H9 (cell line): ENCODE results near the gene PAXX. TPM values are rescaled to one million over a fixed set of nuclear protein-coding genes. Genes with fewer than 3 reads are reported as not detected.

Source experiments
- DNase-seq: peaks from one replicate; pipeline ENCODE4 v3.0.0-alpha.2; 2017
- H2AFZ ChIP-seq: one replicate; pipeline ENCODE4 v1.6.1; 2013; ENCODE audit warnings: mild to moderate bottlenecking, low read length, control low read depth, moderate library complexity
- H2AK5ac ChIP-seq: 2 replicates; pipeline ENCODE4 v1.6.1; 2013; ENCODE audit warnings: low read length, control low read depth, mixed read lengths; ENCODE audit not compliant: insufficient read length
- H2BK120ac ChIP-seq: one replicate; pipeline ENCODE4 v1.6.1; 2013; ENCODE audit warnings: low read depth, mild to moderate bottlenecking, low read length, control low read depth, inconsistent platforms; ENCODE audit not compliant: poor library complexity, severe bottlenecking
- H2BK12ac ChIP-seq: 2 replicates; pipeline ENCODE4 v1.6.1; 2013; ENCODE audit warnings: low read length, control low read depth, mixed read lengths, low read depth; ENCODE audit not compliant: insufficient read length
- H2BK15ac ChIP-seq: 2 replicates; pipeline ENCODE4 v1.6.1; 2013; ENCODE audit warnings: low read depth, low read length, control low read depth
- H2BK20ac ChIP-seq: one replicate; pipeline ENCODE4 v1.6.1; 2013; ENCODE audit warnings: low read depth, mild to moderate bottlenecking, low read length, control low read depth, inconsistent platforms; ENCODE audit not compliant: poor library complexity, severe bottlenecking
- H2BK5ac ChIP-seq: 2 replicates; pipeline ENCODE4 v1.6.1; 2013; ENCODE audit warnings: low read length, control low read depth, mixed read lengths; ENCODE audit not compliant: insufficient read length
- H3K14ac ChIP-seq: 2 replicates; pipeline ENCODE4 v1.6.1; 2013; ENCODE audit warnings: low read length, control low read depth; ENCODE audit not compliant: insufficient read depth
- H3K18ac ChIP-seq: 2 replicates; pipeline ENCODE4 v1.6.1; 2013; ENCODE audit warnings: low read depth, mild to moderate bottlenecking, mixed read lengths, low read length, control low read depth; ENCODE audit not compliant: insufficient read length
- H3K23ac ChIP-seq: 2 replicates; pipeline ENCODE4 v1.6.1; 2013; ENCODE audit warnings: low read length, control low read depth, mixed read lengths, low read depth; ENCODE audit not compliant: insufficient read length
- H3K23me2 ChIP-seq: 2 replicates; pipeline ENCODE4 v1.6.1; 2013; ENCODE audit warnings: low read depth, mild to moderate bottlenecking, mixed read lengths, low read length, control low read depth; ENCODE audit not compliant: insufficient read length, poor library complexity, severe bottlenecking
- H3K27ac ChIP-seq: 2 replicates; pipeline ENCODE4 v1.5.1; 2013; ENCODE audit warnings: low read length, control low read depth, mixed read lengths, low read depth; ENCODE audit not compliant: insufficient read length
- H3K27me3 ChIP-seq: 2 replicates; pipeline ENCODE4 v1.6.1; 2013; ENCODE audit warnings: low read length, control low read depth, inconsistent platforms; ENCODE audit not compliant: insufficient read depth
- H3K4ac ChIP-seq: 2 replicates; pipeline ENCODE4 v1.6.1; 2013; ENCODE audit warnings: low read depth, mild to moderate bottlenecking, control low read depth, inconsistent platforms, low read length, moderate library complexity
- H3K4me1 ChIP-seq: 2 replicates; pipeline ENCODE4 v1.6.1; 2013; ENCODE audit warnings: low read length, control low read depth, inconsistent platforms; ENCODE audit not compliant: insufficient read depth
- H3K4me2 ChIP-seq: 2 replicates; pipeline ENCODE4 v1.6.1; 2013; ENCODE audit warnings: low read length, control low read depth, mixed read lengths; ENCODE audit not compliant: insufficient read length, insufficient read depth
- H3K56ac ChIP-seq: 2 replicates; pipeline ENCODE4 v1.6.1; 2013; ENCODE audit warnings: low read depth, mild to moderate bottlenecking, mixed read lengths, low read length, control low read depth; ENCODE audit not compliant: insufficient read length
- H3K79me1 ChIP-seq: 2 replicates; pipeline ENCODE4 v1.6.1; 2013; ENCODE audit warnings: low read depth, mild to moderate bottlenecking, moderate library complexity, low read length, control low read depth, inconsistent platforms; ENCODE audit not compliant: insufficient read depth, poor library complexity, severe bottlenecking
- H3K79me2 ChIP-seq: 2 replicates; pipeline ENCODE4 v1.6.1; 2013; ENCODE audit warnings: low read length, control low read depth, inconsistent platforms; ENCODE audit not compliant: insufficient read depth
- H3K9ac ChIP-seq: 2 replicates; pipeline ENCODE4 v1.6.1; 2013; ENCODE audit warnings: low read length, control low read depth, mixed read lengths; ENCODE audit not compliant: insufficient read length; ENCODE audit errors: extremely low read depth
- H3K9me3 ChIP-seq: one replicate; pipeline ENCODE4 v1.6.1; 2013; ENCODE audit warnings: low read depth, low read length, inconsistent platforms; ENCODE audit not compliant: control insufficient read depth
- H3T11ph ChIP-seq: one replicate; pipeline ENCODE4 v1.6.1; 2013; ENCODE audit warnings: mild to moderate bottlenecking, low read length, control low read depth, inconsistent platforms
- H4K20me1 ChIP-seq: one replicate; pipeline ENCODE4 v1.6.1; 2013; ENCODE audit not compliant: control insufficient read depth, insufficient read length, insufficient read depth
- H4K5ac ChIP-seq: 2 replicates; pipeline ENCODE4 v1.6.1; 2013; ENCODE audit warnings: low read depth, mild to moderate bottlenecking, mixed read lengths, low read length, control low read depth; ENCODE audit not compliant: insufficient read length
- H4K8ac ChIP-seq: replicated peaks from 2 replicates; pipeline ENCODE4 v1.6.1; 2013; ENCODE audit warnings: low read length, control low read depth, mixed read lengths, low read depth; ENCODE audit not compliant: insufficient read length
- H4K91ac ChIP-seq: 2 replicates; pipeline ENCODE4 v1.6.1; 2013; ENCODE audit warnings: low read depth, mild to moderate bottlenecking, moderate library complexity, mixed read lengths, low read length, control low read depth; ENCODE audit not compliant: insufficient read length
- H3K27ac Mint-ChIP-seq, 3 experiments: 2 replicates in 2 of 3; 3 replicates in 1 of 3; pipeline ENCODE4 v1.8.0; 2020 to 2021; ENCODE audit warnings: mixed read lengths in 3 of 3, mild to moderate bottlenecking in 1 of 3, moderate library complexity in 1 of 3
- H3K27me3 Mint-ChIP-seq: 2 replicates; pipeline ENCODE4 v1.8.0; 2021; ENCODE audit warnings: low read depth, mild to moderate bottlenecking, moderate library complexity, mixed read lengths
- H3K36me3 Mint-ChIP-seq, 3 experiments: 2 replicates in 2 of 3; 3 replicates in 1 of 3; pipeline ENCODE4 v1.8.0; 2020 to 2021; ENCODE audit warnings: low read depth in 3 of 3, mixed read lengths in 3 of 3; ENCODE audit not compliant: insufficient read depth in 1 of 3
- H3K4me1 Mint-ChIP-seq, 2 experiments: 2 replicates each; pipeline ENCODE4 v1.8.0; 2020; ENCODE audit warnings: mixed read lengths in 2 of 2
- H3K4me3 Mint-ChIP-seq, 2 experiments: 2 replicates in 1 of 2; 3 replicates in 1 of 2; pipeline ENCODE4 v1.8.0; 2020 to 2021; ENCODE audit warnings: mild to moderate bottlenecking in 2 of 2, mixed read lengths in 2 of 2, moderate library complexity in 1 of 2
- H3K9me3 Mint-ChIP-seq, 2 experiments: 2 replicates in 1 of 2; 3 replicates in 1 of 2; pipeline ENCODE4 v1.8.0; 2020; ENCODE audit warnings: mild to moderate bottlenecking in 2 of 2, mixed read lengths in 2 of 2, moderate library complexity in 1 of 2
- CTCF ChIP-seq: fragments of 200-600 bp; sonication (generic); conservative IDR thresholded peaks from 3 replicates; pipeline ENCODE4 v1.8.0; 2021; ENCODE audit warnings: antibody characterized with exemption, mild to moderate bottlenecking
- WGBS: extraction: QIAGEN DNeasy Blood & Tissue Kit; methylation state at CpG from one replicate; pipeline ENCODE4 v1.1.7; 2013; ENCODE audit warnings: missing lambda C conversion rate, low lambda C conversion rate, mixed read lengths; ENCODE audit not compliant: insufficient read length; ENCODE audit errors: extremely low coverage; 5-methylcytosine and 5-hydroxymethylcytosine counted together
- total RNA-seq: library from RNA; stranded (reverse); gene quantifications from 2 replicates; pipeline ENCODE4 v1.2.1, GENCODE V29; 2021

Gene PAXX
- total RNA-seq, 1 experiment from 2014 or later, result 51.2 TPM

GRCh38 chr9:137014166-137014565 is 21.9 kb downstream of the PAXX start:
- no peak overlapping the region for H2BK12ac ChIP-seq

More at GRCh38 chr9:137014166-137014565, 21.9 kb downstream of the PAXX start:
- Histone ChIP-seq H3K56ac (no peak overlapping the region), H2BK20ac (no peak overlapping the region), H3K23ac (no peak overlapping the region), H2AK5ac (no peak overlapping the region), H3K79me1 (no peaks in the 10 kb centered on the region), H3K18ac (no peak overlapping the region), H2BK120ac (no peak overlapping the region), H3K14ac (no peak overlapping the region), H4K91ac (no peak overlapping the region), H2BK15ac (no peak overlapping the region), H3K9ac (no peak overlapping the region), H3K4ac (no peak overlapping the region), H4K8ac (no peak overlapping the region), H3K27ac (no peak overlapping the region), H2AFZ (no peak overlapping the region), H2BK5ac (no peak overlapping the region), H3T11ph (no peak overlapping the region), H3K4me2 (no peak overlapping the region), H3K4me1 (no peaks in the 10 kb centered on the region), H4K5ac (no peak overlapping the region), H3K23me2 (no peaks in the 10 kb centered on the region), H3K79me2 (no peaks in the 10 kb centered on the region), H4K20me1 (peaks cover 2% of the 10 kb centered on the region), H3K27me3 (no peaks in the 10 kb centered on the region), H3K9me3 (no peaks in the 10 kb centered on the region)
- Mint-ChIP-seq H3K27ac (no peak overlapping the region), H3K4me1 (no peaks in the 10 kb centered on the region; a peak in 1 of 4 replicates), H3K4me3 (no peak overlapping the region), H3K36me3 (peaks cover 4 to 13% (median 8%) of the 10 kb centered on the region in 3 experiments; a peak in 5 of 7 replicates), H3K27me3 (no peaks in the 10 kb centered on the region; the same call in 1 of the 2 replicates), H3K9me3 (no peaks in the 10 kb centered on the region)
- TF ChIP-seq CTCF, result no peak
- no CpG with 5 or more reads among the region's 23 CpGs for WGBS
- no peak for DNase-seq
